H1 (cell line): ENCODE results near the gene ACTR5. TPM values are rescaled to one million over a fixed set of nuclear protein-coding genes. Genes with fewer than 3 reads are reported as not detected.

Experiments used
- BCL11A ChIP-seq, 2 experiments: IDR thresholded peaks; one replicate each; pipeline ENCODE4 v1.6.1; 2011; ENCODE audit warnings: low read depth in 2 of 2, low read length in 2 of 2, mild to moderate bottlenecking in 2 of 2
- BRCA1 ChIP-seq: IDR thresholded peaks from 2 replicates; pipeline ENCODE4 v1.6.1; 2012; ENCODE audit warnings: low read depth, low read length, improper control_type of control experiment
- CBX5 ChIP-seq: fragments of 300-800, 300-1000 bp; sonication (generic); IDR thresholded peaks from 2 replicates; pipeline ENCODE4 v1.7.1; 2016; ENCODE audit warnings: antibody characterized with exemption, low read length, low read depth
- FOSL1 ChIP-seq: IDR thresholded peaks from 2 replicates; pipeline ENCODE4 v1.6.1; 2011; ENCODE audit warnings: mild to moderate bottlenecking, low read depth, low read length, moderate library complexity; ENCODE audit not compliant: insufficient read depth
- HDAC2 ChIP-seq, 2 experiments: fragments of 300-600 bp in 1 of 2; sonication (generic) in 1 of 2; IDR thresholded peaks; 2 replicates each; pipeline ENCODE4 v1.6.1; 2011 to 2012; ENCODE audit warnings: low read depth in 2 of 2, low read length in 2 of 2, mild to moderate bottlenecking in 2 of 2, moderate library complexity in 2 of 2, borderline replicate concordance in 1 of 2, inconsistent platforms in 1 of 2
- KDM1A ChIP-seq: fragments of 200-600, 300-600 bp; sonication (generic); IDR thresholded peaks from 2 replicates; pipeline ENCODE4 v1.7.1; 2016; ENCODE audit warnings: mild to moderate bottlenecking, low read length, borderline replicate concordance
- KDM4A ChIP-seq: IDR thresholded peaks from one replicate; pipeline ENCODE4 v1.7.1; 2012; ENCODE audit warnings: low read depth, mild to moderate bottlenecking, moderate library complexity, low read length, inconsistent platforms; ENCODE audit not compliant: severe bottlenecking
- POU5F1 ChIP-seq: IDR thresholded peaks from 2 replicates; pipeline ENCODE4 v1.6.1; 2011; ENCODE audit warnings: low read depth, mild to moderate bottlenecking, low read length, moderate library complexity
- RXRA ChIP-seq: IDR thresholded peaks from 2 replicates; pipeline ENCODE4 v1.6.1; 2011; ENCODE audit warnings: low read depth, mild to moderate bottlenecking, low read length, moderate library complexity; ENCODE audit not compliant: insufficient read depth
- SP4 ChIP-seq: IDR thresholded peaks from 2 replicates; pipeline ENCODE4 v1.6.1; 2012; ENCODE audit warnings: low read length, inconsistent platforms
- TBP ChIP-seq: IDR thresholded peaks from 2 replicates; pipeline ENCODE4 v1.6.1; 2011; ENCODE audit warnings: low read depth, low read length, improper control_type of control experiment
- polyA plus RNA-seq, 7 experiments: library from polyadenylated mRNA; depleted of rRNA in 3 of 7; stranded (reverse) in 5 of 7; unstranded in 2 of 7; fragments of >200 nt in 5 of 7; fragments of 200-250 nt in 2 of 7; gene quantifications; 1 replicate in 5 of 7; 2 replicates in 1 of 7; 4 replicates in 1 of 7; pipeline versions ENCODE4 v1.2.1 to v1.2.3, GENCODE V29; 2011 to 2013; ENCODE audit warnings: missing spikeins in 2 of 7, mixed read lengths in 2 of 7
- total RNA-seq: library from RNA; stranded (reverse); fragmentation: NEBNext Ultra II Directional; extraction: Animal tissue kit (Norgen Biotek cat#: 25700); gene quantifications from 2 replicates; pipeline ENCODE4 v1.2.1, GENCODE V29; 2021
- TF ChIP-seq, protein P1 (sequence below): fragments of 300-600 bp; sonication (generic); IDR thresholded peaks from 2 replicates; pipeline ENCODE4 v1.7.1; 2012; ENCODE audit warnings: low read length, moderate library complexity, mild to moderate bottlenecking, inconsistent platforms; ENCODE audit not compliant: insufficient replicate concordance

The ACTR5 gene
- total and polyA plus RNA-seq, 2 of the 8 experiments (the other 6 are each of a cell fraction or from before 2014, with no cell fraction given), result 10.4 to 14.4 TPM

DNA sequence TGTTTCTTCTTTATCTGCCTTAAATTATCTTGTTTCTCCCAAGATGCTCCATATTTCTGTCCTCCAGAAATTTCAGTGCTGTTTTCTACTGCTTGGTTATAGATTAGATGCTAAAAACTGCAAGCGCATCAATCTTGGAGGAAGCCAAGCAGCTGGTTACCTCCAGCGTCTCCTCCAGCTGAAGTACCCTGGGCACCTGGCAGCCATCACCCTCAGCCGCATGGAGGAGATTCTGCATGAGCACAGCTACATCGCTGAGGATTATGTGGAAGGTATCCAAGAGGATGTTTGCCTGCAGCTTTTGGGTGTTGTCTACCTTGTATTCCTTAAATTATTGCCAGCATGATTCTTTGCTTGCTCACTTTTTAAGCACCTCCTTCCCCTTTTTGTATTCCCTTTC is 3.8 kb downstream of the ACTR5 start (continued):
- TF ChIP-seq, protein P1, sequence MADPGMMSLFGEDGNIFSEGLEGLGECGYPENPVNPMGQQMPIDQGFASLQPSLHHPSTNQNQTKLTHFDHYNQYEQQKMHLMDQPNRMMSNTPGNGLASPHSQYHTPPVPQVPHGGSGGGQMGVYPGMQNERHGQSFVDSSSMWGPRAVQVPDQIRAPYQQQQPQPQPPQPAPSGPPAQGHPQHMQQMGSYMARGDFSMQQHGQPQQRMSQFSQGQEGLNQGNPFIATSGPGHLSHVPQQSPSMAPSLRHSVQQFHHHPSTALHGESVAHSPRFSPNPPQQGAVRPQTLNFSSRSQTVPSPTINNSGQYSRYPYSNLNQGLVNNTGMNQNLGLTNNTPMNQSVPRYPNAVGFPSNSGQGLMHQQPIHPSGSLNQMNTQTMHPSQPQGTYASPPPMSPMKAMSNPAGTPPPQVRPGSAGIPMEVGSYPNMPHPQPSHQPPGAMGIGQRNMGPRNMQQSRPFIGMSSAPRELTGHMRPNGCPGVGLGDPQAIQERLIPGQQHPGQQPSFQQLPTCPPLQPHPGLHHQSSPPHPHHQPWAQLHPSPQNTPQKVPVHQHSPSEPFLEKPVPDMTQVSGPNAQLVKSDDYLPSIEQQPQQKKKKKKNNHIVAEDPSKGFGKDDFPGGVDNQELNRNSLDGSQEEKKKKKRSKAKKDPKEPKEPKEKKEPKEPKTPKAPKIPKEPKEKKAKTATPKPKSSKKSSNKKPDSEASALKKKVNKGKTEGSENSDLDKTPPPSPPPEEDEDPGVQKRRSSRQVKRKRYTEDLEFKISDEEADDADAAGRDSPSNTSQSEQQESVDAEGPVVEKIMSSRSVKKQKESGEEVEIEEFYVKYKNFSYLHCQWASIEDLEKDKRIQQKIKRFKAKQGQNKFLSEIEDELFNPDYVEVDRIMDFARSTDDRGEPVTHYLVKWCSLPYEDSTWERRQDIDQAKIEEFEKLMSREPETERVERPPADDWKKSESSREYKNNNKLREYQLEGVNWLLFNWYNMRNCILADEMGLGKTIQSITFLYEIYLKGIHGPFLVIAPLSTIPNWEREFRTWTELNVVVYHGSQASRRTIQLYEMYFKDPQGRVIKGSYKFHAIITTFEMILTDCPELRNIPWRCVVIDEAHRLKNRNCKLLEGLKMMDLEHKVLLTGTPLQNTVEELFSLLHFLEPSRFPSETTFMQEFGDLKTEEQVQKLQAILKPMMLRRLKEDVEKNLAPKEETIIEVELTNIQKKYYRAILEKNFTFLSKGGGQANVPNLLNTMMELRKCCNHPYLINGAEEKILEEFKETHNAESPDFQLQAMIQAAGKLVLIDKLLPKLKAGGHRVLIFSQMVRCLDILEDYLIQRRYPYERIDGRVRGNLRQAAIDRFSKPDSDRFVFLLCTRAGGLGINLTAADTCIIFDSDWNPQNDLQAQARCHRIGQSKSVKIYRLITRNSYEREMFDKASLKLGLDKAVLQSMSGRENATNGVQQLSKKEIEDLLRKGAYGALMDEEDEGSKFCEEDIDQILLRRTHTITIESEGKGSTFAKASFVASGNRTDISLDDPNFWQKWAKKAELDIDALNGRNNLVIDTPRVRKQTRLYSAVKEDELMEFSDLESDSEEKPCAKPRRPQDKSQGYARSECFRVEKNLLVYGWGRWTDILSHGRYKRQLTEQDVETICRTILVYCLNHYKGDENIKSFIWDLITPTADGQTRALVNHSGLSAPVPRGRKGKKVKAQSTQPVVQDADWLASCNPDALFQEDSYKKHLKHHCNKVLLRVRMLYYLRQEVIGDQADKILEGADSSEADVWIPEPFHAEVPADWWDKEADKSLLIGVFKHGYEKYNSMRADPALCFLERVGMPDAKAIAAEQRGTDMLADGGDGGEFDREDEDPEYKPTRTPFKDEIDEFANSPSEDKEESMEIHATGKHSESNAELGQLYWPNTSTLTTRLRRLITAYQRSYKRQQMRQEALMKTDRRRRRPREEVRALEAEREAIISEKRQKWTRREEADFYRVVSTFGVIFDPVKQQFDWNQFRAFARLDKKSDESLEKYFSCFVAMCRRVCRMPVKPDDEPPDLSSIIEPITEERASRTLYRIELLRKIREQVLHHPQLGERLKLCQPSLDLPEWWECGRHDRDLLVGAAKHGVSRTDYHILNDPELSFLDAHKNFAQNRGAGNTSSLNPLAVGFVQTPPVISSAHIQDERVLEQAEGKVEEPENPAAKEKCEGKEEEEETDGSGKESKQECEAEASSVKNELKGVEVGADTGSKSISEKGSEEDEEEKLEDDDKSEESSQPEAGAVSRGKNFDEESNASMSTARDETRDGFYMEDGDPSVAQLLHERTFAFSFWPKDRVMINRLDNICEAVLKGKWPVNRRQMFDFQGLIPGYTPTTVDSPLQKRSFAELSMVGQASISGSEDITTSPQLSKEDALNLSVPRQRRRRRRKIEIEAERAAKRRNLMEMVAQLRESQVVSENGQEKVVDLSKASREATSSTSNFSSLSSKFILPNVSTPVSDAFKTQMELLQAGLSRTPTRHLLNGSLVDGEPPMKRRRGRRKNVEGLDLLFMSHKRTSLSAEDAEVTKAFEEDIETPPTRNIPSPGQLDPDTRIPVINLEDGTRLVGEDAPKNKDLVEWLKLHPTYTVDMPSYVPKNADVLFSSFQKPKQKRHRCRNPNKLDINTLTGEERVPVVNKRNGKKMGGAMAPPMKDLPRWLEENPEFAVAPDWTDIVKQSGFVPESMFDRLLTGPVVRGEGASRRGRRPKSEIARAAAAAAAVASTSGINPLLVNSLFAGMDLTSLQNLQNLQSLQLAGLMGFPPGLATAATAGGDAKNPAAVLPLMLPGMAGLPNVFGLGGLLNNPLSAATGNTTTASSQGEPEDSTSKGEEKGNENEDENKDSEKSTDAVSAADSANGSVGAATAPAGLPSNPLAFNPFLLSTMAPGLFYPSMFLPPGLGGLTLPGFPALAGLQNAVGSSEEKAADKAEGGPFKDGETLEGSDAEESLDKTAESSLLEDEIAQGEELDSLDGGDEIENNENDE, result no peak
- TF ChIP-seq FOSL1, result no peak
- TF ChIP-seq BCL11A (IDR thresholded peaks at IDR 0.05; ENCODE audit: low read depth in 2 of 2, low read length in 2 of 2), result no peak
- TF ChIP-seq KDM1A, result no peak
- no peak for TF ChIP-seq CBX5
- no peak for TF ChIP-seq POU5F1
- TF ChIP-seq KDM4A, result no peak
- TF ChIP-seq BRCA1, result no peak
- no peak for TF ChIP-seq HDAC2 (IDR thresholded peaks at IDR 0.05; ENCODE audit: borderline replicate concordance in 1 of 2, low read depth in 2 of 2, low read length in 2 of 2)
- no peak for TF ChIP-seq SP4
- no peak for TF ChIP-seq RXRA
- no peak for TF ChIP-seq TBP
